ENCODE data around the gene ATP6V1B1. TPM values are rescaled to one million over a fixed set of nuclear protein-coding genes. Genes with fewer than 3 reads are reported as not detected.
A peak's percentile ranks its signal among the peaks of the same experiment; 100 is the strongest.

Gene ATP6V1B1
- total RNA-seq, 1 donor from 2014 or later, result not detected

DNA sequence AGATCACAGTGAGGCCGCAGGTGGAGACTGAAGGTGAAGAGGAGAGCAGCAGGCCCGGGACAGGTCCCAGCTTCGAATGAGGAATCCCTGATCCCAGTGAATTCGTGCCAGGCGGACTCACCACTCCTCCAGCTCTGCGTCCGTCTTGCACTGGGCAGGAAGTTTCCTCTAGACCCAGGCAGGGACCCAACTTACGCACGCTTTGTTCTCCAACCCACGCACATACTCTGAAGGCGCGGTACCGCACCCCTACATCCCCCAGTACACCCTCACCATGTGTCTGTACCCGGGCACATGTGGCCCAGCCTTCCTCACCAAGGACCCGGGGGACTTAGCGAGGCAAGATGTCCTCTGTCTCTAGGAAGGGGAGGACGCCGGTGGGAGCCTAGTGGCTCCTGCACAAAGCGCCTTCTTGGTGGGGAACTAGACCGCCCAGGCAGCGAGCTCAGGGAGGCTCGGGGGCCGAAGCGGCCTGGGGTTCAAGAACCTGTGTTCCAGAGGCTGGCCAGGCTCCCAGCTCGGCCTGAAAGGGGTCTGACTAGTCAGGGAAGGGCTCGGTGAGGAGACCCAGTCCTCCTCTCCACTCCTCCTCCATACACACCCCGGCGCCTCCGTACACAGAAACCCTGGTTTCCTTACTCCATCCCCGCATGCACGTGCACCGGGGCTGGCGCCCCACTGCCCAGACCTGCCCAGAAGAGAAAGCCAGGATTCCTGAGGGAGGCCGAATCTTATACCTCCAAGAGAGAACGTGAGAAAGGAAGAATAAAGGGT, 38.3 kb upstream of the ATP6V1B1 start:
- DNase-seq, result no peak
- no peaks in the 10 kb centered on the region for H3K36me3 ChIP-seq
- H3K27me3 ChIP-seq (ENCODE audit: low read depth), result peaks cover 100% of the 10 kb centered on the region
- H3K4me1 ChIP-seq, result peaks cover 33% of the 10 kb centered on the region
- TF ChIP-seq, protein P1, sequence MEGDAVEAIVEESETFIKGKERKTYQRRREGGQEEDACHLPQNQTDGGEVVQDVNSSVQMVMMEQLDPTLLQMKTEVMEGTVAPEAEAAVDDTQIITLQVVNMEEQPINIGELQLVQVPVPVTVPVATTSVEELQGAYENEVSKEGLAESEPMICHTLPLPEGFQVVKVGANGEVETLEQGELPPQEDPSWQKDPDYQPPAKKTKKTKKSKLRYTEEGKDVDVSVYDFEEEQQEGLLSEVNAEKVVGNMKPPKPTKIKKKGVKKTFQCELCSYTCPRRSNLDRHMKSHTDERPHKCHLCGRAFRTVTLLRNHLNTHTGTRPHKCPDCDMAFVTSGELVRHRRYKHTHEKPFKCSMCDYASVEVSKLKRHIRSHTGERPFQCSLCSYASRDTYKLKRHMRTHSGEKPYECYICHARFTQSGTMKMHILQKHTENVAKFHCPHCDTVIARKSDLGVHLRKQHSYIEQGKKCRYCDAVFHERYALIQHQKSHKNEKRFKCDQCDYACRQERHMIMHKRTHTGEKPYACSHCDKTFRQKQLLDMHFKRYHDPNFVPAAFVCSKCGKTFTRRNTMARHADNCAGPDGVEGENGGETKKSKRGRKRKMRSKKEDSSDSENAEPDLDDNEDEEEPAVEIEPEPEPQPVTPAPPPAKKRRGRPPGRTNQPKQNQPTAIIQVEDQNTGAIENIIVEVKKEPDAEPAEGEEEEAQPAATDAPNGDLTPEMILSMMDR (IDR thresholded peaks at IDR 0.05; ENCODE audit: borderline replicate concordance), result no peak
- H3K4me3 ChIP-seq, result no peak overlapping the region
- intact Hi-C loops (cut with micrococcal nuclease), result no loop called here
- no peaks in the 10 kb centered on the region for H3K9me3 ChIP-seq (replicated peaks)
- H3K27ac ChIP-seq (replicated peaks), result no peak overlapping the region

DNA sequence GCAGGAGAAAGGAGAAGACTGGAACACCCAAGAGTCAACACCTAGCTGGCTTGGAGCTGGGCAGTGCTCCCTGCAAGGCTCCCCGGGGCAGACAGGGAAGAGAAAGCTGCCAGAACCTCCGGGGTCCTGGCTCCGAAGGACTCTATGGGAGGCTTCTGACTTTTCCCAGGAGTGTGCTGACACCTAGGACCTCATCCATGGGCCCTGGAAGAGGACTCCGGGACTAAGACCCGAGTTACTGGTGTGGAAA, 37.8 kb upstream of the ATP6V1B1 start:
- no peak overlapping the region for H3K27ac ChIP-seq (replicated peaks)

DNA sequence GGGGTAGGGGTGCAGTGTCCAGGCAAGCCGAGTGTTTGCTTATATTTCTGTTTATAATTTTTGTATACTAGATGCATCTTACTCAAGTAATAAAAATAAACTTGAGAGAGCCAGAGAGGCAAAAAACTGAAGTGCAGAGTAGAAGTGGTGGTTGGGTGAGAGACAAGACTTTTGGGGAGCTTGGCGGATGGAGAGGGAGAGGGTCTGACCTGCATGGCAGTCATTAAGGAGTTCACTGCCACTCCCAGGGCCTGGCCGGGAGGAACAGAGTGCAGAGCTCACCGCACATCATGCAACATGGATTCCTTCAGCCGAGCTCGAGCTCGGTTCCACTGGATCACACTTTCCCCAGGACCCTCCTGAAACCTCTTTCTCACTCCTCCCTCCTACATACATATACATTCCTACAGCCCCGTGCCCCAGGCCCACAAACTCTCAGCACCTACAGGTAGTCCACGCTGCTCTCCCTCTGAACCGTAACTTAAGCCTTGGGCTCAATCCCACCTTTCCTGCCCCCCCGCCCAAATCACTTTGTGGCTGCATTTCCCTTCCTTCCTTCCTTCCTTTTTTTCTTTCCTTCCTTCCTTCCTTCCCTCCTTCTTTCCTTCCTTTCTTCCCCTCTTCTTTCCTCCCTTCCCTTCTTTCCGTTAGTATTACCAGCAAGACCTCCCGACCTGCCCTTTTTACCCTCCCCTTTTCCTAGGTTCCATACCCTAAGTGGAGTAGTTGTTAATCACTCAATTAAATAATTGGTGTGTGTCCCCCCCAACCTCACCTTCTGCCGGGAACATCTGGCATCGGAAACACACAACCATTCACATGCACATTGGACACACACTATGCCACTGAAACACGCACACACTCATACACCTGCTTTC, 37.1 kb upstream of the ATP6V1B1 start:
- DNase-seq, result no peak
- TF ChIP-seq, protein P1 (IDR thresholded peaks at IDR 0.05; ENCODE audit: borderline replicate concordance), result no peak
- Histone ChIP-seq H3K27ac (replicated peaks) (no peak overlapping the region), H3K9me3 (replicated peaks) (no peaks in the 10 kb centered on the region), H3K4me1 (peaks cover 33% of the 10 kb centered on the region), H3K27me3 (ENCODE audit: low read depth) (peaks cover 100% of the 10 kb centered on the region), H3K4me3 (no peak overlapping the region), H3K36me3 (no peaks in the 10 kb centered on the region)
- intact Hi-C loops (cut with micrococcal nuclease), result no loop called here

More for the DNA sequence above, 37.8 kb upstream of the ATP6V1B1 start:
- intact Hi-C loops (cut with micrococcal nuclease), result no loop called here
- DNase-seq, result no peak
- Histone ChIP-seq H3K27me3 (ENCODE audit: low read depth) (peaks cover 100% of the 10 kb centered on the region), H3K4me1 (peaks cover 33% of the 10 kb centered on the region), H3K36me3 (no peaks in the 10 kb centered on the region), H3K9me3 (replicated peaks) (no peaks in the 10 kb centered on the region), H3K4me3 (no peak overlapping the region)
- TF ChIP-seq, protein P1 (IDR thresholded peaks at IDR 0.05; ENCODE audit: borderline replicate concordance), result no peak

DNA sequence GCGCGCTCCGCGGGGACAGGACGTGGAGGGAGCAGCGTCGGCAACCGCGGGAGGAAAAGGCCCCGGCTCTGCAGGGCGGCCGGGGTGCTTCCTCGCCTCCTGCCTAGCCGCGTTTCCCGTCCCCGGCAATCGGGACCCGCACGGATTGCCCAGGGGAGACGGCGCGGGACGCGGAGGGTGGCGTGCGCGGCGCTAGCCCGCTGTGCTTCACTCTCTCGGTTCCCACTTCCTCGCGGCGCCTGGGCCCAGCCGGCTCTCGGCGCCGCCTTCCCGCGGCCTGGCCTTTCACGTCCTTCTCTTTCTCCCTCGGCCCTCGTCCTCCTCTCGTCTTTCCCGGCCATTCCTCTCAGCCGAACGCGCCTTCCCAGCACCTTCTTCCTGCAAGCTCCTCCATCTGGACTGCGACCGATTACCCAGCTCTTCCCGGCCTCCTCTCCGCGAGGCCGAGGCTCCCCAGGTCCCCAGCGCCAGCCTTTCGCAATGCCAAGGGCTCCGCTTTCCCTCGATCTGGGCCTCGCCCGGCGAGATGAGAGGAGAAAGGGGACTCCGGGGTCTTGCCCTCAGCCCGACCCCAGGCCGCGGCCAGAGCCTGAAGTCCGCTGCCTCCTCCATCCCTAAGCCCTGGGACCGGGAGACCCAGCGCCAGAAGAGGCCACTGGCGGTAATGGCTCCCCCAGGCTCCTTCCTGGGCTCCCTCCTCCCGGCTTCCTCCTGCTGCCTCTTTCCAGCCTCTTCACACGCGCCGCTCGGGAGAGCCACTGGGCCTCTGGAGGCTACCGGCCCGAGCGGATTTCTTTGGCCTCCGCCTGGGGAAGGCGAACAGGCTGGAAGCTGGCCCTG, 34.3 kb upstream of the ATP6V1B1 start:
- Histone ChIP-seq H3K9me3 (replicated peaks) (no peaks in the 10 kb centered on the region), H3K27ac (replicated peaks) (no peak overlapping the region), H3K27me3 (ENCODE audit: low read depth) (peaks cover 100% of the 10 kb centered on the region), H3K4me3 (peak overlapping the region; percentile 70), H3K4me1 (peaks cover 33% of the 10 kb centered on the region), H3K36me3 (no peaks in the 10 kb centered on the region)
- intact Hi-C loops (cut with micrococcal nuclease), result no loop called here
- no peak for DNase-seq
- TF ChIP-seq, protein P1 (IDR thresholded peaks at IDR 0.05; ENCODE audit: borderline replicate concordance), result no peak

DNA sequence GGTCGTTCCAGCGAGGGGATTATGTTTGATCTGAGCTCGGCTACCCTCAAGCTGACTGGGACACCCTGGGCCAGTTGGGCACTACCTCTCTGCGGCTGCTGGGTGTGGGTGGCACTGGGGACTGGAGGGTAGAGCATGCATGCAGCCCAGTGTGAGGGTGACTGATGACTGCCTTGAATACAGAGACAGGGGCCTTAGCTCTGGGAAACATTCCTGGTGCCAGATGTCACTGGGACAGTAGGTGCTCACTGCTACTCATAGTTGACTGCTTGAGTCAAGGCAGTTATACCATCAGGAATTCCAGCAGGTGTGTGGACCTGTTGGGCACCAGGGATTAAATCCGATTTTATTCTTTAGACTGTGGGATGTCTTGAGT, 33.6 kb upstream of the ATP6V1B1 start:
- intact Hi-C loops (cut with micrococcal nuclease), result no loop called here
- Histone ChIP-seq H3K27me3 (ENCODE audit: low read depth) (peaks cover 100% of the 10 kb centered on the region), H3K4me3 (peak overlapping the region; percentile 70), H3K36me3 (no peaks in the 10 kb centered on the region), H3K27ac (replicated peaks) (no peak overlapping the region), H3K4me1 (peaks cover 33% of the 10 kb centered on the region), H3K9me3 (replicated peaks) (no peaks in the 10 kb centered on the region)
- DNase-seq, result no peak
- TF ChIP-seq, protein P1 (IDR thresholded peaks at IDR 0.05; ENCODE audit: borderline replicate concordance), result no peak
